AG09309 (cell line): Measurements from ENCODE around the gene DUSP22.

Experiments used
- DNase-seq: peaks from one replicate; pipeline ENCODE4 v3.0.0-alpha.2; 2010; ENCODE audit warnings: low read depth
- H3K4me3 ChIP-seq: 2 replicates; pipeline ENCODE4 v1.5.1; 2011; ENCODE audit warnings: mild to moderate bottlenecking, low read depth, low read length, moderate library complexity; ENCODE audit not compliant: control insufficient read depth
- TF ChIP-seq, protein P1 (sequence below): IDR thresholded peaks from 2 replicates; pipeline ENCODE4 v1.5.1; 2011; ENCODE audit warnings: mild to moderate bottlenecking, low read depth, low read length, inconsistent platforms; ENCODE audit not compliant: insufficient read depth, control insufficient read depth; ENCODE audit errors: missing control alignments

DUSP22 gene

DNA sequence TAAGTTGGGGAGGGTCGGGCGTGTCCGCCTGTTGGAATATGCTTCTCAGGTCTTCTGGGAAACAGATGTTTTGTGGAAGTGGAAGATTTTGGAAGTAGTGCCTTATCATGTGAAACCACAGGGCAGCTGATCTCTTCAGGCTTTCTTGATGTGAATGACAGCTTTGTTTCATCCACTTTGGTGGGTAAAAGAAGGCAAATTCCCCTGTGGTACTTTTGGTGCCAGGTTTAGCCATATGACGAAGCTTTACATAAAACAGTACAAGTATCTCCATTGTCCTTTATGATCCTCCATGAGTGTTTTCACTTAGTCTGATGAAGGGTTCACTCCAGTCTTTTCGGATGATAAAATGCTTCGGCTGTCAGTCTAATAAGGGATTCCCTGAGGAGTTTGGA lies 103.8 kb downstream of the DUSP22 start:
- TF ChIP-seq, protein P1, sequence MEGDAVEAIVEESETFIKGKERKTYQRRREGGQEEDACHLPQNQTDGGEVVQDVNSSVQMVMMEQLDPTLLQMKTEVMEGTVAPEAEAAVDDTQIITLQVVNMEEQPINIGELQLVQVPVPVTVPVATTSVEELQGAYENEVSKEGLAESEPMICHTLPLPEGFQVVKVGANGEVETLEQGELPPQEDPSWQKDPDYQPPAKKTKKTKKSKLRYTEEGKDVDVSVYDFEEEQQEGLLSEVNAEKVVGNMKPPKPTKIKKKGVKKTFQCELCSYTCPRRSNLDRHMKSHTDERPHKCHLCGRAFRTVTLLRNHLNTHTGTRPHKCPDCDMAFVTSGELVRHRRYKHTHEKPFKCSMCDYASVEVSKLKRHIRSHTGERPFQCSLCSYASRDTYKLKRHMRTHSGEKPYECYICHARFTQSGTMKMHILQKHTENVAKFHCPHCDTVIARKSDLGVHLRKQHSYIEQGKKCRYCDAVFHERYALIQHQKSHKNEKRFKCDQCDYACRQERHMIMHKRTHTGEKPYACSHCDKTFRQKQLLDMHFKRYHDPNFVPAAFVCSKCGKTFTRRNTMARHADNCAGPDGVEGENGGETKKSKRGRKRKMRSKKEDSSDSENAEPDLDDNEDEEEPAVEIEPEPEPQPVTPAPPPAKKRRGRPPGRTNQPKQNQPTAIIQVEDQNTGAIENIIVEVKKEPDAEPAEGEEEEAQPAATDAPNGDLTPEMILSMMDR, result no peak
- H3K4me3 ChIP-seq, result no peak overlapping the region
- no peak for DNase-seq

DNA sequence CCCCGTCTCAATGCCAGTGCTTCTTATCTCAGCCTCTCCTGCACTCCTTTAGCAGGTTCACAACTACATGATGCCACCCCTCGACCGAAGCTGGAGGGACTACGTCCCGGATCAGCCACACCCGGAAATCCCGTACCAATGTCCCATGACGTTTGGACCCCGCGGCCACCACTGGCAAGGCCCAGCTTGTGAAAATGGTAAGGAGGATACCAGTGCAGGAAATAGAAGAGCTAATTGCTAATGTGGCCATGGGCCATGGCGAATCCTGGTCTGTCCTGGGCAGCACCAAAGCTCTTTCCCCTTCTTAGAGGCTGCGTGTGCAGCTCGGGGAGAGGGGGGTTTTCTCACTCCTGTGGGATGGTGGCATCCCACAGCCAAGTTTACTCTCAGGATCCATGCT lies 104.8 kb downstream of the DUSP22 start:
- TF ChIP-seq, protein P1, result no peak
- no peak overlapping the region for H3K4me3 ChIP-seq
- no peak for DNase-seq

DNA sequence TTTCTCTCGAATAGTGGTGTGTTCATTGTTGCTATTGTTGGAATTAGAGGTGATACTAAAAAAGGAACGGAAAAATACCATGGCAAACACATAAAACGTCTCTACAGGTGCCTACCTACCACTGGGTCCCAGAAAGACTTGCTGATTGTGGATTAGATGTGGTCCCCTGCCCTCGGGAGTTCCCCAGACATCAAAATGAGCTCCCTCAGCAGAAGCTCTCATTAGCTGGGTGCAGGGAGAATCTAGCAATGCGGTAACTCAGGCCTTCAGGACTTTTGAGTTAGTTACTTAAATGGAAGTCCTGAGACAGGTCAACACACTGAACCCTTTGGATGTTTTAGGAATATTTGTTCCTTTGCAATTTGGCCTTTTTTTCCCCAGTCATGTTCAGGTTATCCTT lies 105.3 kb downstream of the DUSP22 start:
- H3K4me3 ChIP-seq, result no peak overlapping the region
- no peak for DNase-seq
- TF ChIP-seq, protein P1, result no peak

DNA sequence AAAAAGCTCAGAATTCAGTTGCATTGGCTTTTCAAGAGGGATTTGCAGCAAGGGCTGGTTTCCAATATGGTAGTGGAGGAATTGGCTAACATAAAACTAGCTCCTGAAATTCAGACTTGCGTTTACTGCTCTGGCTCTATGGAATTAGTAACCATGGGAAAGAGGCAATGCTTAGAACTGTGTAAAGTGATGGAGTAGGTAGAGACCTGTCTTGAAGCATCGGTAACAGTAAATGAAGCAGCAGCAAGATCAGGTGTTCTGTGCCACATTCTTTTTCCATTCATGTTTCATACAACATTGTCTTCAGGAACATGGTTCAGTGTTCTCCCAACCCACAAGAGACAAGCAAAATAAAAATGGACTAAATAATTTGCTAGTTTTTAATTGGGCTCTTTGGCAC lies 105.8 kb downstream of the DUSP22 start:
- TF ChIP-seq, protein P1, result no peak
- no peak overlapping the region for H3K4me3 ChIP-seq
- DNase-seq, result no peak

DNA sequence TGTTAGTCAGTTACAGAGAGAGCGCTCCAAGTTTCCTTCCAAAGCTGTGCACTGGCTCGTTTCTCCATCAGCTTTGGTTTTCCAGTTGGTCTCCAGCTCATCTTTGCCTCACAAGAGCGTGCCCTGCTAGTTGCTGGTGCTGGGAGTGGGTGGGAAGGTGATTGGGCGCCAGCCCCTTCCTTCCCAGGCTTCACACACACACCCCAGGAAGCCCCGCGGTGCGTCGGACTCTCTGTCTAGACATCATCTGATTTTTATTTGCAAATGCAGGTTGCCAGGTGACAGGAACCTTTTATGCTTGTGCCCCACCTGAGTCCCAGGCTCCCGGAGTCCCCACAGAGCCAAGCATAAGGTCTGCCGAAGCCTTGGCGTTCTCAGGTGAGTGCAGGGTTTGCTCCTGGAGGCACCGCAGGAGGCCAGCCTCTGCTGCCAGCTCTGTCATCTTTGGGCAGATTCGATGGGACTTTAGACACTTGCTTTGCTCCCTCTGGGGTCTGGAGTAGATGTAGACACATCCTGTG lies 106.3 kb downstream of the DUSP22 start:
- DNase-seq, result no peak
- no peak overlapping the region for H3K4me3 ChIP-seq
- TF ChIP-seq, protein P1, result no peak

DNA sequence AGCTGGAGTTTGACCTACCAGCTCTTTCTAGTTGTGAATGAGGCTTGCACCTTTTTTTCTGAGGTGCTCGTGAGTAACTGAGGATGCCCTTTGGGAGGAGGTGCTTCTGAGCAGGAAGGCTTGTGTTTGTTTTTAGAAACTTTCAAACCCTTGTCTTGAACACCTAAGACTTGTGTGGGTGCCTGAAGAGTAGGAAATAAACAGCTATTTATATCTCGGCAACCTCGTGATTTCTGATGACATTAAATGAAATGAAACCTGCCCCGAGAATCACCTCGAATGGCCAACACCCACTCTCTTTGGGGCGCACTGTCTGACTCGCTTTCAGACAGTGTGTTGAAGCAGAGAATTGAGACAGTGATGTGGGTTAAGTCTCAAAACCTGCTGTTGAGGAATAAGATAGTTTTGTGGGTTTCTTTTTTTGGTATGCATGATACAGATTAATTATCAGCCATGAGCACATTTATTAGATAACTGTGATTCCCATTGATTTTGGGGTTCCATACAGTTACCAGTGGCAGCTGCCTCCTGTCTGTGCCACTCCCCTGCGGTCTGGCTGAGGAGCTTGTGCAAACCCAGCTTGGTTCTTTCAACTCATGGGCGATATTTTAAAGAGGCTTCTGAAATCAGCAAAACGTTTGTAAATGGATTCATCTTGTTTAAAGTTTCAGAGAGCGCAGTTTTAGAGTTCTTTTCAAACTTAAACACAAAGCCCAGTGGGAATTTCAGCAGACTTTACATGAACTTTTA lies 107.7 kb downstream of the DUSP22 start:
- TF ChIP-seq, protein P1, result no peak
- DNase-seq, result no peak
- H3K4me3 ChIP-seq, result no peak overlapping the region
